H1 (cell line): ENCODE measurements around the gene OSBPL9.

ENCODE experiments used
- EP300 ChIP-seq, 2 experiments: IDR thresholded peaks; 1 replicate in 1 of 2; 2 replicates in 1 of 2; pipeline ENCODE4 v1.6.1; 2011 to 2012; ENCODE audit warnings: low read depth in 2 of 2, low read length in 2 of 2, mild to moderate bottlenecking in 2 of 2, borderline replicate concordance in 1 of 2, inconsistent platforms in 1 of 2, moderate library complexity in 1 of 2
- NRF1 ChIP-seq: IDR thresholded peaks from 2 replicates; pipeline ENCODE4 v1.6.1; 2011; ENCODE audit warnings: mild to moderate bottlenecking, low read depth, low read length, improper control_type of control experiment
- POLR2A ChIP-seq, 2 experiments: IDR thresholded peaks; 1 replicate in 1 of 2; 2 replicates in 1 of 2; pipeline ENCODE4 v1.6.1; 2011; ENCODE audit warnings: low read depth in 2 of 2, low read length in 2 of 2, mild to moderate bottlenecking in 2 of 2; ENCODE audit errors: control extremely low read depth in 1 of 2
- POLR2AphosphoS5 ChIP-seq: IDR thresholded peaks from 2 replicates; pipeline ENCODE4 v1.6.1; 2011; ENCODE audit warnings: low read depth, low read length
- RAD21 ChIP-seq, 2 experiments: IDR thresholded peaks in 1 of 2; conservative IDR thresholded peaks in 1 of 2; 2 replicates each; pipeline ENCODE4 v1.6.1; 2011; ENCODE audit warnings: low read depth in 2 of 2, low read length in 2 of 2, improper control_type of control experiment in 1 of 2, inconsistent platforms in 1 of 2, mild to moderate bottlenecking in 1 of 2, moderate library complexity in 1 of 2
- SIN3A ChIP-seq, 2 experiments: IDR thresholded peaks in 1 of 2; conservative IDR thresholded peaks in 1 of 2; 2 replicates each; pipeline ENCODE4 v1.6.1; 2011 to 2012; ENCODE audit warnings: low read length in 2 of 2, improper control_type of control experiment in 1 of 2, low read depth in 1 of 2, mild to moderate bottlenecking in 1 of 2
- SIX5 ChIP-seq: IDR thresholded peaks from 2 replicates; pipeline ENCODE4 v1.6.1; 2011; ENCODE audit warnings: mild to moderate bottlenecking, low read depth, low read length
- SP1 ChIP-seq: IDR thresholded peaks from 2 replicates; pipeline ENCODE4 v1.6.1; 2011; ENCODE audit warnings: low read depth, low read length
- TAF1 ChIP-seq: IDR thresholded peaks from 2 replicates; pipeline ENCODE4 v1.6.1; 2011; ENCODE audit warnings: mild to moderate bottlenecking, low read depth, low read length
- TF ChIP-seq, protein P1 (sequence below): IDR thresholded peaks from 2 replicates; pipeline ENCODE4 v1.6.1; 2012; ENCODE audit warnings: low read length, inconsistent platforms
- TF ChIP-seq, protein P2 (sequence below), 3 experiments: IDR thresholded peaks; 1 replicate in 2 of 3; 2 replicates in 1 of 3; pipeline versions ENCODE4 v1.5.1 to v1.6.1; 2011; ENCODE audit warnings: low read length in 3 of 3, mild to moderate bottlenecking in 3 of 3, inconsistent platforms in 2 of 3, low read depth in 1 of 3, moderate library complexity in 1 of 3; ENCODE audit not compliant: insufficient read depth in 1 of 3; ENCODE audit errors: control extremely low read depth in 1 of 3

DNA sequence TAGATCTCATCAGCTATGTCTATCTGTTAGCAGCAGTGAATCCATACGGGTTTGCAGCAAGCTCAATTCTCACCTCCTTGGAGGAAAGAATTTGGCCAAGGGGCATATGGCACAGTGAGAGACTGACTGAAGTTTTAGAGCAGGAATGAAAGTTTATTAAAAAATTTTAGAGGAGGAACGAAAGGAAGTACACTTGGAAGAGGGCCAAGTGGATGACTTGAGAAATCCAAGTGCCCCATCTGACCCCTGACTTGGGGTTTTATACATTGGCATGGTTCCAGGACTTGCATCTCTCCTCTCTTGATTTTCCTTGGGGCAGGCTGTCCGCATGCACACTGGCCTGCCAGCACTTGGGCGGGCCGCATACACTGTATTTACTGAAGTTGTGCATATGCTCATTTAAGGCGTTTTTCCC is 9.2 kb upstream of the OSBPL9 start:
- TF ChIP-seq POLR2AphosphoS5 (no peak), TAF1 (no peak), SP1 (no peak), POLR2A (IDR thresholded peaks at IDR 0.05; ENCODE audit: control extremely low read depth in 1 of 2, low read depth in 2 of 2, low read length in 2 of 2) (no peak), SIN3A (conservative IDR thresholded peaks at IDR 0.05 in 1 of 2, IDR thresholded peaks at IDR 0.05 in 1 of 2; ENCODE audit: low read depth in 1 of 2, low read length in 2 of 2) (no peak), SIX5 (no peak), RAD21 (IDR thresholded peaks at IDR 0.05 in 1 of 2, conservative IDR thresholded peaks at IDR 0.05 in 1 of 2; ENCODE audit: low read depth in 2 of 2, low read length in 2 of 2) (no peak), NRF1 (no peak), EP300 (IDR thresholded peaks at IDR 0.05; ENCODE audit: borderline replicate concordance in 1 of 2, low read depth in 2 of 2, low read length in 2 of 2) (no peak)
- TF ChIP-seq, protein P1, sequence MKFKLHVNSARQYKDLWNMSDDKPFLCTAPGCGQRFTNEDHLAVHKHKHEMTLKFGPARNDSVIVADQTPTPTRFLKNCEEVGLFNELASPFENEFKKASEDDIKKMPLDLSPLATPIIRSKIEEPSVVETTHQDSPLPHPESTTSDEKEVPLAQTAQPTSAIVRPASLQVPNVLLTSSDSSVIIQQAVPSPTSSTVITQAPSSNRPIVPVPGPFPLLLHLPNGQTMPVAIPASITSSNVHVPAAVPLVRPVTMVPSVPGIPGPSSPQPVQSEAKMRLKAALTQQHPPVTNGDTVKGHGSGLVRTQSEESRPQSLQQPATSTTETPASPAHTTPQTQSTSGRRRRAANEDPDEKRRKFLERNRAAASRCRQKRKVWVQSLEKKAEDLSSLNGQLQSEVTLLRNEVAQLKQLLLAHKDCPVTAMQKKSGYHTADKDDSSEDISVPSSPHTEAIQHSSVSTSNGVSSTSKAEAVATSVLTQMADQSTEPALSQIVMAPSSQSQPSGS = no peak
- TF ChIP-seq, protein P2, sequence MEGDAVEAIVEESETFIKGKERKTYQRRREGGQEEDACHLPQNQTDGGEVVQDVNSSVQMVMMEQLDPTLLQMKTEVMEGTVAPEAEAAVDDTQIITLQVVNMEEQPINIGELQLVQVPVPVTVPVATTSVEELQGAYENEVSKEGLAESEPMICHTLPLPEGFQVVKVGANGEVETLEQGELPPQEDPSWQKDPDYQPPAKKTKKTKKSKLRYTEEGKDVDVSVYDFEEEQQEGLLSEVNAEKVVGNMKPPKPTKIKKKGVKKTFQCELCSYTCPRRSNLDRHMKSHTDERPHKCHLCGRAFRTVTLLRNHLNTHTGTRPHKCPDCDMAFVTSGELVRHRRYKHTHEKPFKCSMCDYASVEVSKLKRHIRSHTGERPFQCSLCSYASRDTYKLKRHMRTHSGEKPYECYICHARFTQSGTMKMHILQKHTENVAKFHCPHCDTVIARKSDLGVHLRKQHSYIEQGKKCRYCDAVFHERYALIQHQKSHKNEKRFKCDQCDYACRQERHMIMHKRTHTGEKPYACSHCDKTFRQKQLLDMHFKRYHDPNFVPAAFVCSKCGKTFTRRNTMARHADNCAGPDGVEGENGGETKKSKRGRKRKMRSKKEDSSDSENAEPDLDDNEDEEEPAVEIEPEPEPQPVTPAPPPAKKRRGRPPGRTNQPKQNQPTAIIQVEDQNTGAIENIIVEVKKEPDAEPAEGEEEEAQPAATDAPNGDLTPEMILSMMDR (IDR thresholded peaks at IDR 0.05; ENCODE audit: control extremely low read depth in 1 of 3, insufficient read depth in 1 of 3, low read depth in 1 of 3, low read length in 3 of 3) = no peak
